HCT116 (cell line): Measurements from ENCODE around the gene POLN.
"Not testable (repeated sequence)": the region's sequence is repeated elsewhere in the genome, so short reads cannot be mapped to it uniquely, and the experiment has no call there.

Experiments used
- ATF3 ChIP-seq: IDR thresholded peaks from 2 replicates; pipeline ENCODE4 v1.6.1; 2012
- CEBPB ChIP-seq: IDR thresholded peaks from 2 replicates; pipeline ENCODE4 v1.6.1; 2012; ENCODE audit warnings: low read depth
- CTCF ChIP-seq, 3 experiments: fragments of 200-600 bp in 1 of 3; sonication (generic) in 1 of 3; IDR thresholded peaks in 2 of 3; conservative IDR thresholded peaks in 1 of 3; 2 replicates each; pipeline ENCODE4 v1.5.1; 2012 to 2017; ENCODE audit warnings: low read depth in 2 of 3, low read length in 2 of 3, antibody characterized with exemption in 1 of 3, borderline replicate concordance in 1 of 3, control low read depth in 1 of 3, mild to moderate bottlenecking in 1 of 3, mixed read lengths in 1 of 3, mixed run types in 1 of 3, moderate library complexity in 1 of 3; ENCODE audit not compliant: insufficient read depth in 1 of 3
- POLR2A ChIP-seq: IDR thresholded peaks from 2 replicates; pipeline ENCODE4 v1.7.0; 2011; ENCODE audit warnings: borderline replicate concordance; ENCODE audit not compliant: insufficient read depth, insufficient read length; ENCODE audit errors: extremely low read depth
- RAD21 ChIP-seq: IDR thresholded peaks from 2 replicates; pipeline ENCODE4 v1.6.1; 2012; ENCODE audit warnings: low read depth, mild to moderate bottlenecking

GRCh38 chr4:2027120-2027519, 214.8 kb downstream of the POLN start:
- not testable (repeated sequence) for TF ChIP-seq ATF3; CTCF (IDR thresholded peaks at IDR 0.05 in 2 of 3, conservative IDR thresholded peaks at IDR 0.05 in 1 of 3; ENCODE audit: borderline replicate concordance in 1 of 3, insufficient read depth in 1 of 3, low read depth in 2 of 3, low read length in 2 of 3); POLR2A; RAD21; CEBPB
